UCSD-AML1 (cell line): ENCODE results near the gene GALK2.
"Not testable (repeated sequence)": the region's sequence is repeated elsewhere in the genome, so short reads cannot be mapped to it uniquely, and the experiment has no call there.

Source experiments
- DNase-seq: peaks from one replicate; lab custom pipeline; 2025; ENCODE audit not compliant: unreplicated experiment; lab: John Stamatoyannopoulos, UW

Gene GALK2

DNA sequence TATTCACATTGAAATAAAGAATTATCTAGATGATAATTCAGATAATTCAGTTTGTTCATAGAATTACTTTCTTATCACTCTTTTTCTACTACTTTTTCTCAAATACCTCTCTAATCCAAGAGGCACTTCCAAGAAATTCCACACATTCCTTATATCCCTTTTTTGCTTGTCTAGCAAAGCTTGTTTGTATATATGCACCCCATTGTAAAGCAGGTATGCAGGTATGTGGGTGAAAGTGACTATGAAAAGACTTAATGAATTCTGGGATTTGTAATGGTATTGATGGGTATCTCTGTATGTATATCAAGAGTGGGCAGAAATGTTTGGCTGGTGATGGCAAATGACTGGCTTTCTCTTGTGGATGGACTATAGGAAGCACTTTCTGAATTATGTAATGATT, 158.9 kb downstream of the GALK2 start:
- DNase-seq: no peak

DNA sequence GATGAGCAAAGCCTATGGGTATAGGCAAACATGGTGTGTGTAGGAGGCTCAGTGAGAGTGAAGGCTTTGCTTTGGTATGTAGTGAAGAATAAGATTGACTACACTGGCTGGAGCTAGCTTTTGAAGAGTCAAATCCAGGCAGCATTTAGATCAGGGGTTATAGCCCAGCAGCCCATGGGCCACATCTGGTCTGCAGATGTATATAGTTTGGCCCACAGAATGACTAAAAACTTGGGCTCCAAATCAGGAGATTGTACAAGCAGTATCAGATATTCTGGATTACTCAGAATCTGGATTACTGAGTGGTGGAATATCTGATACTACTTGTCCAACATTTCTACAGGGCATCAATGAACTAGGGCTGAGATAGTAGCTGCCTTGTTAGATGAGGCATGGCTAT, 160.1 kb downstream of the GALK2 start:
- DNase-seq: no peak

DNA sequence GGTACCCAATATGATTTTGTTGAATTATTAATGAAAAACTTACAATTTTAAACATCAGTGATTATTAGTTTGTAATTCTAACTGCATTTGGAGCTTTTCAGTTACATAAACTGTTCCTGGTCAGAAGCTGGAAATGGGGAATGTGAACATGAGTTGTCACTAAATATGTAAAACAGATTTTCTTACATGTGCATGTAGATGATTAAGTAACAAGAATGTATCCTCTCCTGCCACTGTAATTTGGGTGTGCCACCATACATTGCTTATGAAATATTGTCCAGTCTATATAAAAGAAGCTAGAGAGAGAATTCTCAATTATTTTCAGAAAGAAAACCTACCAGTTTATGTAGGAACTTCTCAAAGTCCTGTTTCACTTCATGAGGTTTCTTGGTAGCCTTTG, 161.4 kb downstream of the GALK2 start:
- DNase-seq: no peak

DNA sequence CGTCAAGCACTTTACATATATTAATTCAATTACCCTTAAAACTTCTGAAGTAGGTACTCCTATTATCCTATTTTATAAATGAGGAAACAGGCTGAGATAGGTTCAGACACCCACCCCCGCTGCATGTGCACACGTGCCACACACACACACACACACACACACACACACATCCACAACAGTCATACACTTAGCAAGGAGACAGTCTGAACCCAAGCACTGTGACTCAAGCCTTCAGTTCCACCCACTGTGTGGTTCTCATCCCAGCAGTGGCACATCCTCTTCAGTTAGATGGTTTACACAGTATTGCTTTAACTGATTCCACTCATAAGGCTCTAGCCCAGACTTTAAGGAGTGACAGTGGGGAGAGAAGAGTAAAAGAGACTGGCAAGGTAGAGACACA, 161.9 kb downstream of the GALK2 start:
- DNase-seq: no peak

DNA sequence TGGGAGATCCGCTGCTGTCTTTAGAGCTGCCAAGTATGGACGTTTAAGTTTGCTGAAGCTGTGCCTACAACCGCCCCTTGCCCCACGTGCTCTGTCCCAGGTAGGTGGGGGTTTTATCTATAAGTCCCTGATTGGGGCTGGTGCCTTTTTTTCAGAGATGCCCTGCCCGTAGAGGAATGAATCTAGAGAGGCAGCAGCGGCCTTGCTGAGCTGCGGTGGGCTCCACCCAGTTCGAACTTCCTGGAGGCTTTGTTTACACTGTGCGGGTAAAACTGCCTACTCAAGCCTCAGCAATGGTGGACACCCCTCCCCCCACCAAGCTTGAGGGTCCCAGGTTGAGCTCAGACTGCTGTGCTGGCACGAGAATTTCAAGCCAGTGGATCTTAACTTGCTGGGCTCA, 169.6 kb downstream of the GALK2 start:
- DNase-seq: no peak

DNA sequence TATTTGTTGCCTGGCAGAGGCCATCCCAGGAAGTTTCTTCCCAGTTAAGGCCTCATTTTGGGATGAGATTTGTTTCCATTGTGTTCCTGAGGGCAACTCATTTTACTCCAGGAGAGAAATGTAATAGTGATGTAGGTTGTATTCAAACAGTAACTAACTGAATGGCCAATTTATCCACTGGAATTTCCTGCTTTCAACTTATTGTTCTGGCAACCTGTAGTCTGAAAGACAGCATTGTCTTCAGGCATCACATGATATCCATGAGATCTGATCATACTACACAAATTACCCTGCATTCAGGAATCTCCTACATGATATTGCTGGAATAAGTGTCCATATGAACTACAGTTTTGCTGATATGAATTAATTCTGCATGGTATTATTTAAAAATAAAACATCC, 173.5 kb downstream of the GALK2 start:
- DNase-seq: no peak

DNA sequence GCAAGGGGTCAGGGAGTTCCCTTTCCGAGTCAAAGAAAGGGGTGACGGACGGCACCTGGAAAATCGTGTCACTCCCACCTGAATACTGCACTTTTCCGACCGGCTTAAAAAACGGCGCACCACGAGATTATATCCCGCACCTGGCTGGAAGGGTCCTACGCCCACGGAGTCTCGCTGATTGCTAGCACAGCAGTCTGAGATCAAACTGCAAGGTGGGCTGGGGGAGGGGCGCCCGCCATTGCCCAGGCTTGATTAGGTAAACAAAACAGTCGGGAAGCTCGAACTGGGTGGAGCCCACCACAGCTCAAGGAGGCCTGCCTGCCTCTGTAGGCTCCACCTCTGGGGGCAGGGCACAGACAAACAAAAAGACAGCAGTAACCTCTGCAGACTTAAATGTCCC, 184.4 kb downstream of the GALK2 start:
- DNase-seq: not testable (repeated sequence)

DNA sequence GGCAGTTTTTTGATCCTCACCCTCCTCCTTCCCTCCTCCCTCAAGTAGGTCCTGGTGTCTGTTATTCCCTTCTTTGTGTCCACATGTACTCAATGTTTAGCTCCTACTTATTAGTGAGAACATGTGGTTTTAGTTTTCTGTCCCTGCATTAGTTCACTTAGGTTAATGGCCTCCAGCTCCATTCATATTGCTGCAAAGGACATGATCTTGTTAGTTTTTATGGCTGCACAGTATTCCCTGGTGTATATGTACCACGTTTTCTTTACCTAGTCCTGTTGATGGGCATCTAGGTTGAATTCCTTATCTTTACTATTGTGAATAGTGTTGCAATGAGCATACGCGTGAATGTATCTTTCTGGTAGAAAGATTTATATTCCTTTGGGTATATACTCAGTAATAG, 191.3 kb downstream of the GALK2 start:
- no peak for DNase-seq

DNA sequence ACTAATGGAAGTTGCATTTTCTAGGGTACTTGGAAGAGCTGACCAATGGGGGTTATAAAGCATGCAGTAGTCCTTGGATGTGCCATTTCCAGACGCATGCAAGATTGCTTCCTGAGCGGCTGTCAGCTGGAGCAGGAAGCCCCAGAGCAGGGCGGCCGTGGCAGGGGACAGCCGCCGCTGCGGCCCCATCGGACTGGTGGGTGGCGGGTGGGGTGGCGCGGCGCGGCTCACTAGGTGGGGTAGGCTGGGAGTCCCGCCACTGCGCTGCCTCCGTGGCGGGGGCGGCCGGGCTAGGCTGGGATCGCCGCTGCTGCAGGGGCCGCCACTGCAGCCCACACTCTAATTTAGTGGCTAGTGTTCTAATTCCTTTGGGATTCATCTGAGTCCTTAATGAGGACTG, 196.4 kb downstream of the GALK2 start:
- DNase-seq: no peak

DNA sequence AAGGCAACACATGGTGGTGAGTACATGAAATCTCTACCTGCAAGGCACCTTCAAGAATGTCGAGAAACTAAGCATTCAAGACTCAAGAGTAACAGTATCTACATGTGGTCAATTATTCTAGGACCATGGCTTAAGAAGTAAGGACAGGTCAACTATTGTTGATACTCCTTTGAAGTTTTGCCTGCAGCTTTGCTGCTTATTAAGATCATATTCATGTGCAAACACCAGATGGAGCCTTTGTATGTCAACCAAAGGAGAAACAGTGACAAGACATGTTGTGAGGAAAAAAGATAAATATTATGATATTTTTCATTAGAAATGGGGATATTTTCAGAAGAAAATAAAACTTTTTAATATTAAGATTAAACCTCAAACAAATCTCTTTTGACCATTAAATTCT, 200.7 kb downstream of the GALK2 start:
- DNase-seq: no peak

DNA sequence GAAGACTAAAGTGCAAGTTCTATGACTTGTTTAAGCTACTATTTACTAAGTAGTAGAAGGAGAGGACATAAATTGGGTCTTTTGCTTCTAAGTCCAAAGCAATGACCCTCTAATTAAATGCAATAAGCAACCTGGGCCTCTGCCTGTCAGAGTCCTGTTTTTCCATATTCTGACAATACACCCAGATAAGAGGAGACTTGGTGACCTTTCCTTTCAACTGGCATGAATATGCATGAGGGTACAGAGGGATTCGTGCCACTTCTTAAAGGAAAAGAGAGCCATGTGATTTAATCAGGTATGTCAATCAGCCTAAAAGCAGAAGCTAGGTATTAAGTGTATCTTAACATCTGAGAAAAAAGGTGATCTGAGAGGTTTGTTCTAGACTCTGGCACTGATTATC, 202.3 kb downstream of the GALK2 start:
- no peak for DNase-seq

DNA sequence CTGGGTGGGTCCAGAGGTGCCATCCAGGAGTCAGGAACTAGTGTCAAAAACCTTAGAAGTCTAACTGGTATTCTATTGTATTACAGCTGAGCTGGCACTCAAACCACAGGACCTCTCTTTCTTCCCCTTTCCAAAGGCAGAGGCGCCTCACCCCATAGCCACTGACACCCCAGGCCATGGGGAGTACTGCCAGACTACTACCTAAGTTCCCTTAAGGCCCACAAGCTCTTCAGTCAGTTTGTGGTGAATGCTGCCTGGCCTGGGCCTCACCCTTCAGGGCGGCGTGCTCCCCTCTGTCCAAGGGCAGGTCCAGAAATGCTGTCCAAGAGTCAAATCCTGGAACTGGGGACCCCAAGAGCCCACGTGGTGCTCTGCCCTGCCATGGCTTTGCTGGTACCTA, 209.9 kb downstream of the GALK2 start:
- no peak for DNase-seq

DNA sequence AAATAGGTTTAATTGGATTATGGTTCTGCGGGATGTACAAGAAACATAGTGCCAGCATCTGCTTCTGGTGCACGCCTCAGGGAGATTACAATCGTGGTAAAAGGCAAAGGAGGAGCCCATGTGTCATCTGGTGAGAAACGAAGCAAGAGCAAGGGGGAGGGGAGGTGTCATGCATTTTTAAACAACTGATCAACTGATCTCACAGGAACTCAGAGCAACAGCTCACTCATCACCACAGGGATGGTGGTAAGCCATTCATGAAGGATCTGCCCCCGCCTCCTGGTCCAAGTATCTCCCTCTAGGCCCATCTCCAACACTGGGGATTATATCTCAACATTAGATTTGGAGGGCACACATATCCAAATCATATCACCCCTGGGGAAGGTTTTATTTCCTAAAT, 210.9 kb downstream of the GALK2 start:
- no peak for DNase-seq
